H9 (cell line): Measurements from ENCODE around the gene NPC1. TPM values are rescaled to one million over a fixed set of nuclear protein-coding genes. Genes with fewer than 3 reads are reported as not detected.

Experiments used
- DNase-seq: peaks from one replicate; pipeline ENCODE4 v3.0.0-alpha.2; 2017
- H2AFZ ChIP-seq: one replicate; pipeline ENCODE4 v1.6.1; 2013; ENCODE audit warnings: mild to moderate bottlenecking, low read length, control low read depth, moderate library complexity
- H2AK5ac ChIP-seq: 2 replicates; pipeline ENCODE4 v1.6.1; 2013; ENCODE audit warnings: low read length, control low read depth, mixed read lengths; ENCODE audit not compliant: insufficient read length
- H2BK120ac ChIP-seq: one replicate; pipeline ENCODE4 v1.6.1; 2013; ENCODE audit warnings: low read depth, mild to moderate bottlenecking, low read length, control low read depth, inconsistent platforms; ENCODE audit not compliant: poor library complexity, severe bottlenecking
- H2BK12ac ChIP-seq: 2 replicates; pipeline ENCODE4 v1.6.1; 2013; ENCODE audit warnings: low read length, control low read depth, mixed read lengths, low read depth; ENCODE audit not compliant: insufficient read length
- H2BK15ac ChIP-seq: 2 replicates; pipeline ENCODE4 v1.6.1; 2013; ENCODE audit warnings: low read depth, low read length, control low read depth
- H2BK20ac ChIP-seq: one replicate; pipeline ENCODE4 v1.6.1; 2013; ENCODE audit warnings: low read depth, mild to moderate bottlenecking, low read length, control low read depth, inconsistent platforms; ENCODE audit not compliant: poor library complexity, severe bottlenecking
- H2BK5ac ChIP-seq: 2 replicates; pipeline ENCODE4 v1.6.1; 2013; ENCODE audit warnings: low read length, control low read depth, mixed read lengths; ENCODE audit not compliant: insufficient read length
- H3K14ac ChIP-seq: 2 replicates; pipeline ENCODE4 v1.6.1; 2013; ENCODE audit warnings: low read length, control low read depth; ENCODE audit not compliant: insufficient read depth
- H3K18ac ChIP-seq: 2 replicates; pipeline ENCODE4 v1.6.1; 2013; ENCODE audit warnings: low read depth, mild to moderate bottlenecking, mixed read lengths, low read length, control low read depth; ENCODE audit not compliant: insufficient read length
- H3K23ac ChIP-seq: 2 replicates; pipeline ENCODE4 v1.6.1; 2013; ENCODE audit warnings: low read length, control low read depth, mixed read lengths, low read depth; ENCODE audit not compliant: insufficient read length
- H3K23me2 ChIP-seq: 2 replicates; pipeline ENCODE4 v1.6.1; 2013; ENCODE audit warnings: low read depth, mild to moderate bottlenecking, mixed read lengths, low read length, control low read depth; ENCODE audit not compliant: insufficient read length, poor library complexity, severe bottlenecking
- H3K27ac ChIP-seq: 2 replicates; pipeline ENCODE4 v1.5.1; 2013; ENCODE audit warnings: low read length, control low read depth, mixed read lengths, low read depth; ENCODE audit not compliant: insufficient read length
- H3K27me3 ChIP-seq: 2 replicates; pipeline ENCODE4 v1.6.1; 2013; ENCODE audit warnings: low read length, control low read depth, inconsistent platforms; ENCODE audit not compliant: insufficient read depth
- H3K4ac ChIP-seq: 2 replicates; pipeline ENCODE4 v1.6.1; 2013; ENCODE audit warnings: low read depth, mild to moderate bottlenecking, control low read depth, inconsistent platforms, low read length, moderate library complexity
- H3K4me1 ChIP-seq: 2 replicates; pipeline ENCODE4 v1.6.1; 2013; ENCODE audit warnings: low read length, control low read depth, inconsistent platforms; ENCODE audit not compliant: insufficient read depth
- H3K4me2 ChIP-seq: 2 replicates; pipeline ENCODE4 v1.6.1; 2013; ENCODE audit warnings: low read length, control low read depth, mixed read lengths; ENCODE audit not compliant: insufficient read length, insufficient read depth
- H3K56ac ChIP-seq: 2 replicates; pipeline ENCODE4 v1.6.1; 2013; ENCODE audit warnings: low read depth, mild to moderate bottlenecking, mixed read lengths, low read length, control low read depth; ENCODE audit not compliant: insufficient read length
- H3K79me1 ChIP-seq: 2 replicates; pipeline ENCODE4 v1.6.1; 2013; ENCODE audit warnings: low read depth, mild to moderate bottlenecking, moderate library complexity, low read length, control low read depth, inconsistent platforms; ENCODE audit not compliant: insufficient read depth, poor library complexity, severe bottlenecking
- H3K79me2 ChIP-seq: 2 replicates; pipeline ENCODE4 v1.6.1; 2013; ENCODE audit warnings: low read length, control low read depth, inconsistent platforms; ENCODE audit not compliant: insufficient read depth
- H3K9ac ChIP-seq: 2 replicates; pipeline ENCODE4 v1.6.1; 2013; ENCODE audit warnings: low read length, control low read depth, mixed read lengths; ENCODE audit not compliant: insufficient read length; ENCODE audit errors: extremely low read depth
- H3K9me3 ChIP-seq: one replicate; pipeline ENCODE4 v1.6.1; 2013; ENCODE audit warnings: low read depth, low read length, inconsistent platforms; ENCODE audit not compliant: control insufficient read depth
- H3T11ph ChIP-seq: one replicate; pipeline ENCODE4 v1.6.1; 2013; ENCODE audit warnings: mild to moderate bottlenecking, low read length, control low read depth, inconsistent platforms
- H4K20me1 ChIP-seq: one replicate; pipeline ENCODE4 v1.6.1; 2013; ENCODE audit not compliant: control insufficient read depth, insufficient read length, insufficient read depth
- H4K5ac ChIP-seq: 2 replicates; pipeline ENCODE4 v1.6.1; 2013; ENCODE audit warnings: low read depth, mild to moderate bottlenecking, mixed read lengths, low read length, control low read depth; ENCODE audit not compliant: insufficient read length
- H4K8ac ChIP-seq: replicated peaks from 2 replicates; pipeline ENCODE4 v1.6.1; 2013; ENCODE audit warnings: low read length, control low read depth, mixed read lengths, low read depth; ENCODE audit not compliant: insufficient read length
- H4K91ac ChIP-seq: 2 replicates; pipeline ENCODE4 v1.6.1; 2013; ENCODE audit warnings: low read depth, mild to moderate bottlenecking, moderate library complexity, mixed read lengths, low read length, control low read depth; ENCODE audit not compliant: insufficient read length
- H3K27ac Mint-ChIP-seq, 3 experiments: 2 replicates in 2 of 3; 3 replicates in 1 of 3; pipeline ENCODE4 v1.8.0; 2020 to 2021; ENCODE audit warnings: mixed read lengths in 3 of 3, mild to moderate bottlenecking in 1 of 3, moderate library complexity in 1 of 3
- H3K27me3 Mint-ChIP-seq: 2 replicates; pipeline ENCODE4 v1.8.0; 2021; ENCODE audit warnings: low read depth, mild to moderate bottlenecking, moderate library complexity, mixed read lengths
- H3K36me3 Mint-ChIP-seq, 3 experiments: 2 replicates in 2 of 3; 3 replicates in 1 of 3; pipeline ENCODE4 v1.8.0; 2020 to 2021; ENCODE audit warnings: low read depth in 3 of 3, mixed read lengths in 3 of 3; ENCODE audit not compliant: insufficient read depth in 1 of 3
- H3K4me1 Mint-ChIP-seq, 2 experiments: 2 replicates each; pipeline ENCODE4 v1.8.0; 2020; ENCODE audit warnings: mixed read lengths in 2 of 2
- H3K4me3 Mint-ChIP-seq, 2 experiments: 2 replicates in 1 of 2; 3 replicates in 1 of 2; pipeline ENCODE4 v1.8.0; 2020 to 2021; ENCODE audit warnings: mild to moderate bottlenecking in 2 of 2, mixed read lengths in 2 of 2, moderate library complexity in 1 of 2
- H3K9me3 Mint-ChIP-seq, 2 experiments: 2 replicates in 1 of 2; 3 replicates in 1 of 2; pipeline ENCODE4 v1.8.0; 2020; ENCODE audit warnings: mild to moderate bottlenecking in 2 of 2, mixed read lengths in 2 of 2, moderate library complexity in 1 of 2
- WGBS: extraction: QIAGEN DNeasy Blood & Tissue Kit; methylation state at CpG from one replicate; pipeline ENCODE4 v1.1.7; 2013; ENCODE audit warnings: missing lambda C conversion rate, low lambda C conversion rate, mixed read lengths; ENCODE audit not compliant: insufficient read length; ENCODE audit errors: extremely low coverage; 5-methylcytosine and 5-hydroxymethylcytosine counted together
- total RNA-seq: library from RNA; stranded (reverse); gene quantifications from 2 replicates; pipeline ENCODE4 v1.2.1, GENCODE V29; 2021
- TF ChIP-seq, protein P1 (sequence below): fragments of 200-600 bp; sonication (generic); conservative IDR thresholded peaks from 3 replicates; pipeline ENCODE4 v1.8.0; 2021; ENCODE audit warnings: antibody characterized with exemption, mild to moderate bottlenecking

Gene NPC1
- total RNA-seq, 1 experiment from 2014 or later: 24.2 TPM

DNA sequence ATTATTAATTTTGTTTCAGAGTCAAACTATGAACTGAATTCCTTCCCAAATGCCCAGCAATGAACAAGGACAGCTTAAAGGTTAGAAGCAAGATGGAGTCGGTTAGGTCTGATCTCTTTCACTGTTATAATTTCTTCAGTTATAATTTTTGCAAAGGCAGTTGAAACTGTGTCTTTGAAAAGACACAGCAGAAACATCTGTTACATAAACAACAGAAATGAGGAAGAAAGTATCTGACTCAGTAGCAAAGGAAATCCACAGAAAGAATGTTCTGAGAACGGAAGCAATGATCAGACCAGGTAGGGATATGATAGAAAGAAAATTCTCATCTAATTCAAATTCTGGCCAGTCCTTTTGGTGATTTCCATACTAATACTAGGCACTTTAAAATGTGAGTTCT, 88.2 kb downstream of the NPC1 start:
- H3K27ac Mint-ChIP-seq: no peak overlapping the region
- no peak overlapping the region for H2BK5ac ChIP-seq
- H3K4me1 Mint-ChIP-seq: peaks cover 7 to 13% of the 10 kb centered on the region in 2 experiments
- H4K5ac ChIP-seq: no peak overlapping the region
- H3T11ph ChIP-seq: no peak overlapping the region
- DNase-seq: no peak
- H3K18ac ChIP-seq: no peak overlapping the region
- no peaks in the 10 kb centered on the region for H3K9me3 ChIP-seq
- no peak overlapping the region for H3K4ac ChIP-seq
- H3K79me2 ChIP-seq: no peaks in the 10 kb centered on the region
- no peaks in the 10 kb centered on the region for H4K20me1 ChIP-seq
- no peak overlapping the region for H3K4me3 Mint-ChIP-seq
- H4K91ac ChIP-seq: no peak overlapping the region
- H4K8ac ChIP-seq: no peak overlapping the region
- H3K56ac ChIP-seq: no peak overlapping the region
- no peak overlapping the region for H2BK12ac ChIP-seq
- H3K27me3 Mint-ChIP-seq: peaks cover 6% of the 10 kb centered on the region
- H3K27ac ChIP-seq: no peak overlapping the region
- H3K27me3 ChIP-seq: no peaks in the 10 kb centered on the region
- no peak overlapping the region for H2BK20ac ChIP-seq
- no peak overlapping the region for H2BK120ac ChIP-seq
- no peaks in the 10 kb centered on the region for H3K79me1 ChIP-seq
- no peak overlapping the region for H2AK5ac ChIP-seq
- TF ChIP-seq, protein P1, sequence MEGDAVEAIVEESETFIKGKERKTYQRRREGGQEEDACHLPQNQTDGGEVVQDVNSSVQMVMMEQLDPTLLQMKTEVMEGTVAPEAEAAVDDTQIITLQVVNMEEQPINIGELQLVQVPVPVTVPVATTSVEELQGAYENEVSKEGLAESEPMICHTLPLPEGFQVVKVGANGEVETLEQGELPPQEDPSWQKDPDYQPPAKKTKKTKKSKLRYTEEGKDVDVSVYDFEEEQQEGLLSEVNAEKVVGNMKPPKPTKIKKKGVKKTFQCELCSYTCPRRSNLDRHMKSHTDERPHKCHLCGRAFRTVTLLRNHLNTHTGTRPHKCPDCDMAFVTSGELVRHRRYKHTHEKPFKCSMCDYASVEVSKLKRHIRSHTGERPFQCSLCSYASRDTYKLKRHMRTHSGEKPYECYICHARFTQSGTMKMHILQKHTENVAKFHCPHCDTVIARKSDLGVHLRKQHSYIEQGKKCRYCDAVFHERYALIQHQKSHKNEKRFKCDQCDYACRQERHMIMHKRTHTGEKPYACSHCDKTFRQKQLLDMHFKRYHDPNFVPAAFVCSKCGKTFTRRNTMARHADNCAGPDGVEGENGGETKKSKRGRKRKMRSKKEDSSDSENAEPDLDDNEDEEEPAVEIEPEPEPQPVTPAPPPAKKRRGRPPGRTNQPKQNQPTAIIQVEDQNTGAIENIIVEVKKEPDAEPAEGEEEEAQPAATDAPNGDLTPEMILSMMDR: no peak
- H2AFZ ChIP-seq: no peak overlapping the region
- H2BK15ac ChIP-seq: no peak overlapping the region
- no peak overlapping the region for H3K23ac ChIP-seq
- H3K9me3 Mint-ChIP-seq: no peaks in the 10 kb centered on the region
- H3K36me3 Mint-ChIP-seq: no peaks in the 10 kb centered on the region
- H3K23me2 ChIP-seq: peaks cover 3% of the 10 kb centered on the region
- H3K4me1 ChIP-seq: no peaks in the 10 kb centered on the region
- no peak overlapping the region for H3K4me2 ChIP-seq
- no peak overlapping the region for H3K9ac ChIP-seq
- no CpG with 5 or more reads among the region's 2 CpGs for WGBS
- H3K14ac ChIP-seq: no peak overlapping the region
